ENCODE measurements around the gene FAAH.

Gene FAAH

DNA sequence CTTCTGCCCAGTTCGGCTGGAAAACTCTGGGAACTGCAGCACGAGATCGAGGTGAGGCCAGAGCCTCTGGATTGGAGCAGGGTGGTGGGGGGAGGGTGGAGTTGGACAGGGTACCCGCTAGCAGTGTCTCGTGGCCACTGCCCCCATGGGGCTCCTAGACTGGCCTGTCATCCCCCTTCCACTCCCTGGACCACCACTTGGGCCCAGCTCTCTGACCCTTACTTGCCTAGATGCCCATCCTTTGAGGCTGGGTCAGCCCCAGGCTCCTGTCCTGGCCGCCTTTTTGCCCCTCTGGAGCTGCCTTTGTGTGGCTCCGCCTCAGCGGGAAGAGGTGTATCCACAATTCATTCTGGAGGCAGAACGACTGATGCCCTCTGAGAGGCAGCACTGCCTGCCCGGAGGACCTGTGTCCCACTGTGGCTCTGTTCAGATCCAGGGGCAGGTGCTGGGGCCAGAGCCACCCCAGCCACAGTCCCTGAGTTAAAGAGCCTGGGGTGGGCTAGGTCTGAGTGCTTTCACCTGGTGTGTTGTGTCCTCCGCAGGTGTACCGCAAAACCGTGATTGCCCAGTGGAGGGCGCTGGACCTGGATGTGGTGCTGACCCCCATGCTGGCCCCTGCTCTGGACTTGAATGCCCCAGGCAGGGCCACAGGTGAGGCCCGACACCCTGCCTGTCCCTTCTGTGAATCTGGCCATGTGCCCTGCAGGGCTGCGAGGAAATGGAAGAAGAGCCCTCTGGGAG is 17.7 kb downstream of the FAAH start:
- Mint-ChIP-seq H3K4me3 (no peak overlapping the region), H3K36me3 (ENCODE audit: low read depth) (peaks cover 6% of the 10 kb centered on the region), H3K27ac (no peak overlapping the region), H3K27me3 (ENCODE audit: low read depth) (peaks cover 9% of the 10 kb centered on the region), H3K4me1 (peaks cover 9% of the 10 kb centered on the region), H3K9me3 (no peaks in the 10 kb centered on the region)
- TF ChIP-seq, protein P1, sequence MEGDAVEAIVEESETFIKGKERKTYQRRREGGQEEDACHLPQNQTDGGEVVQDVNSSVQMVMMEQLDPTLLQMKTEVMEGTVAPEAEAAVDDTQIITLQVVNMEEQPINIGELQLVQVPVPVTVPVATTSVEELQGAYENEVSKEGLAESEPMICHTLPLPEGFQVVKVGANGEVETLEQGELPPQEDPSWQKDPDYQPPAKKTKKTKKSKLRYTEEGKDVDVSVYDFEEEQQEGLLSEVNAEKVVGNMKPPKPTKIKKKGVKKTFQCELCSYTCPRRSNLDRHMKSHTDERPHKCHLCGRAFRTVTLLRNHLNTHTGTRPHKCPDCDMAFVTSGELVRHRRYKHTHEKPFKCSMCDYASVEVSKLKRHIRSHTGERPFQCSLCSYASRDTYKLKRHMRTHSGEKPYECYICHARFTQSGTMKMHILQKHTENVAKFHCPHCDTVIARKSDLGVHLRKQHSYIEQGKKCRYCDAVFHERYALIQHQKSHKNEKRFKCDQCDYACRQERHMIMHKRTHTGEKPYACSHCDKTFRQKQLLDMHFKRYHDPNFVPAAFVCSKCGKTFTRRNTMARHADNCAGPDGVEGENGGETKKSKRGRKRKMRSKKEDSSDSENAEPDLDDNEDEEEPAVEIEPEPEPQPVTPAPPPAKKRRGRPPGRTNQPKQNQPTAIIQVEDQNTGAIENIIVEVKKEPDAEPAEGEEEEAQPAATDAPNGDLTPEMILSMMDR (IDR thresholded peaks at IDR 0.05; ENCODE audit: unreplicated experiment in 3 of 3), result peak in 2 of 3 experiments; percentile 16 to 32

DNA sequence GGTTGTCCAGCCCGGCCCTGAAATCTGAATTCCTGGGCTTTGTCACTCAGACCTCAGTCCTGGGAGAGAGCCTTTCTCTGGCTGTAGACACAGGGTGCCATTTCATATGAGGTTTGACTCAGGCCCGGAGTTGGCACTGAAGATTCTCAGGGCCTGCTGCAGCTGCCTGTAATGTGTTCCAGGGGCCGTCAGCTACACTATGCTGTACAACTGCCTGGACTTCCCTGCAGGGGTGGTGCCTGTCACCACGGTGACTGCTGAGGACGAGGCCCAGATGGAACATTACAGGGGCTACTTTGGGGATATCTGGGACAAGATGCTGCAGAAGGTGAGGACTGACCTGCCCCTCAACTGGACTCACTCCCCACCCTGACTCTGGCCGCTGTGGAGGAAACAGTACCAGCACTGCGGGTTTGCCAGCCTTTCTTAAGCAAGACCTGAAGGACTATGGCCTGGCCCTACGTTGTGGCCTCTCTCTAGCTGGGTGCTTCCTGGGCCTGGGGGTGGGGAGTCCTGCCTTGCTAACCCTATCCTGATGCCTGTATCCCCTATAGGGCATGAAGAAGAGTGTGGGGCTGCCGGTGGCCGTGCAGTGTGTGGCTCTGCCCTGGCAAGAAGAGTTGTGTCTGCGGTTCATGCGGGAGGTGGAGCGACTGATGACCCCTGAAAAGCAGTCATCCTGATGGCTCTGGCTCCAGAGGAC is 18.9 kb downstream of the FAAH start:
- TF ChIP-seq, protein P1 (IDR thresholded peaks at IDR 0.05; ENCODE audit: unreplicated experiment in 3 of 3), result no peak
- Mint-ChIP-seq H3K9me3 (no peaks in the 10 kb centered on the region), H3K27me3 (ENCODE audit: low read depth) (peaks cover 5% of the 10 kb centered on the region), H3K4me1 (no peaks in the 10 kb centered on the region), H3K4me3 (no peak overlapping the region), H3K27ac (no peak overlapping the region), H3K36me3 (ENCODE audit: low read depth) (peaks cover 6% of the 10 kb centered on the region)

GRCh38 chr1:46413596-46413985 is 19.5 kb downstream of the FAAH start:
- Mint-ChIP-seq H3K4me3 (no peak overlapping the region), H3K36me3 (ENCODE audit: low read depth) (peaks cover 3% of the 10 kb centered on the region), H3K9me3 (no peaks in the 10 kb centered on the region), H3K27me3 (ENCODE audit: low read depth) (peaks cover 3% of the 10 kb centered on the region), H3K4me1 (no peaks in the 10 kb centered on the region), H3K27ac (no peak overlapping the region)
- TF ChIP-seq, protein P1 (IDR thresholded peaks at IDR 0.05; ENCODE audit: unreplicated experiment in 3 of 3), result peak in 1 of 3 experiments; percentile 13

- H3K27ac Mint-ChIP-seq, result no peak overlapping the region
- no peaks in the 10 kb centered on the region for H3K9me3 Mint-ChIP-seq
- peaks cover 9% of the 10 kb centered on the region for H3K27me3 Mint-ChIP-seq (ENCODE audit: low read depth)
- TF ChIP-seq, protein P1 (IDR thresholded peaks at IDR 0.05; ENCODE audit: unreplicated experiment in 3 of 3), result no peak
- no peaks in the 10 kb centered on the region for H3K4me1 Mint-ChIP-seq
- no peak overlapping the region for H3K4me3 Mint-ChIP-seq
- H3K36me3 Mint-ChIP-seq (ENCODE audit: low read depth), result peaks cover 3% of the 10 kb centered on the region
These were observed 21.4 kb downstream of the FAAH start for GRCh38 chr1:46415514-46415913.

DNA sequence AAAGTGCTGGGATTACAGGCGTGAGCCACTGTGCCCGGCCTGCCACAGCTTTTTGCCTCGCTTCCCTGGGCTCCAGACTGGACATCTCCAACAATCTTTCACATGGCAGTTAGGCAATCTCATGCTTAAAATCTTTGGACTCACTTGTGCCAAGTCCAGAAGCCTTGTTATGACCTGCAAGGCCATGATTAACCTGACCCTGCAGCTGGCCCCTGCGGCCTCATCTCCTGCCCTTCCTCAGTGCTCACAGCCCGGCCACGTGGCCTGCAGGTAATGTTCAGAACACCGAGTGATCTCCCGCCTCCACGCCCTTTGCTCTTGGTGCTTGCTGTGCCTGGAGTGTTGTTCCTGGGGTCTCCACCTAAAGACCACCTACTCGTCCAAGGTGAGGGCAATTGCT is 24.9 kb downstream of the FAAH start:
- Mint-ChIP-seq H3K27me3 (ENCODE audit: low read depth) (peaks cover 26% of the 10 kb centered on the region), H3K27ac (no peak overlapping the region), H3K9me3 (no peaks in the 10 kb centered on the region), H3K4me3 (no peak overlapping the region), H3K36me3 (ENCODE audit: low read depth) (peaks cover 2% of the 10 kb centered on the region), H3K4me1 (no peaks in the 10 kb centered on the region)
- TF ChIP-seq, protein P1 (IDR thresholded peaks at IDR 0.05; ENCODE audit: unreplicated experiment in 3 of 3), result no peak
